Ishikawa (cell line): Measurements from ENCODE around the gene HGS.

Experiments
- CEBPB ChIP-seq: IDR thresholded peaks from 2 replicates; pipeline ENCODE4 v1.6.1; 2012
- CREB1 ChIP-seq: IDR thresholded peaks from 2 replicates; pipeline ENCODE4 v1.6.1; 2012; ENCODE audit warnings: low read depth
- EP300 ChIP-seq: IDR thresholded peaks from 2 replicates; pipeline ENCODE4 v1.6.1; 2012; ENCODE audit warnings: borderline replicate concordance
- FOXM1 ChIP-seq: IDR thresholded peaks from 2 replicates; pipeline ENCODE4 v1.6.1; 2012; ENCODE audit warnings: low read depth, borderline replicate concordance
- NFIC ChIP-seq: IDR thresholded peaks from 2 replicates; pipeline ENCODE4 v1.6.1; 2012
- RAD21 ChIP-seq: IDR thresholded peaks from 2 replicates; pipeline ENCODE4 v1.6.1; 2012; ENCODE audit warnings: low read depth
- TAF1 ChIP-seq: IDR thresholded peaks from 2 replicates; pipeline ENCODE4 v1.6.1; 2012; ENCODE audit warnings: low read depth, mild to moderate bottlenecking
- TCF12 ChIP-seq: IDR thresholded peaks from 2 replicates; pipeline ENCODE4 v1.6.1; 2012; ENCODE audit warnings: low read depth
- TEAD4 ChIP-seq: IDR thresholded peaks from 2 replicates; pipeline ENCODE4 v1.6.1; 2012
- YY1 ChIP-seq: IDR thresholded peaks from 2 replicates; pipeline ENCODE4 v1.6.1; 2012; ENCODE audit warnings: low read depth
- TF ChIP-seq, protein P1 (sequence below): IDR thresholded peaks from 2 replicates; pipeline ENCODE4 v1.6.1; 2012; ENCODE audit warnings: low read depth, mild to moderate bottlenecking
- TF ChIP-seq, protein P2 (sequence below): IDR thresholded peaks from 2 replicates; pipeline ENCODE4 v1.6.1; 2012

DNA sequence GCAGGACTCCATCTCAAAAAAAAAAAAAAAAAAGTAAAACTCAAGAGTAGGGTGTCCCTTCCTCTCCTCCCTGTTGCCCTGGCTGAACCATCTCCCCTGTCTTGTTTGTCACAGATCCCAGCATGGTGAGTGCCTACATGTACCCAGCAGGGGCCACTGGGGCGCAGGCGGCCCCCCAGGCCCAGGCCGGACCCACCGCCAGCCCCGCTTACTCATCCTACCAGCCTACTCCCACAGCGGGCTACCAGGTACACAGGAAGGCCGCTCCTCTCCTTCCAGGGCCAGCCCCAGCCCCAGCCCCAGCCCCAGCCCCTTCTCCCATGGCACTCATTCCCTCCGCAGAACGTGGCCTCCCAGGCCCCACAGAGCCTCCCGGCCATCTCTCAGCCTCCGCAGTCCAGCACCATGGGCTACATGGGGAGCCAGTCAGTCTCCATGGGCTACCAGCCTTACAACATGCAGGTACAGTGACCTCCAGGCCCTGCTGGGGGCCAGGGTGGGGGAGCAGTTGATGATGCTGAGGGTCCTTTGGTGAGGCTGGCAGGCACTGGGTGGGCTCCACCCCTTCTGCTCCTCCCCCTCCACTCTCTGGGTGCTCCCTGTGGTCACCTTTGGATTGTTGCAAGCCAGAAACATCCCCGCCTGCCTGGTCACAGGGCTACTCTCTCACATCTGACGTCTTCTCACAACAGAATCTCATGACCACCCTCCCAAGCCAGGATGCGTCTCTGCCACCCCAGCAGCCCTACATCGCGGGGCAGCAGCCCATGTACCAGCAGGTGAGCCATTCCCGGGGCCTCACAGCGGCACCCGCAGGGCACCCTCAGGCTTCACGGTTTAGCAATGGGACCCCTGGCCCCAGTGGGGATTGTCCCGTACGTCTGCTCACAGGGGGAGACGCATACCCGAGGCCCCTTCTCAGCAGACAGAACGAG, 16.8 kb downstream of the HGS start:
- TF ChIP-seq NFIC (no peak), RAD21 (no peak), CEBPB (no peak), CREB1 (no peak), TAF1 (no peak), EP300 (no peak), TCF12 (no peak), TEAD4 (no peak), YY1 (no peak), FOXM1 (no peak)
- TF ChIP-seq, protein P1, sequence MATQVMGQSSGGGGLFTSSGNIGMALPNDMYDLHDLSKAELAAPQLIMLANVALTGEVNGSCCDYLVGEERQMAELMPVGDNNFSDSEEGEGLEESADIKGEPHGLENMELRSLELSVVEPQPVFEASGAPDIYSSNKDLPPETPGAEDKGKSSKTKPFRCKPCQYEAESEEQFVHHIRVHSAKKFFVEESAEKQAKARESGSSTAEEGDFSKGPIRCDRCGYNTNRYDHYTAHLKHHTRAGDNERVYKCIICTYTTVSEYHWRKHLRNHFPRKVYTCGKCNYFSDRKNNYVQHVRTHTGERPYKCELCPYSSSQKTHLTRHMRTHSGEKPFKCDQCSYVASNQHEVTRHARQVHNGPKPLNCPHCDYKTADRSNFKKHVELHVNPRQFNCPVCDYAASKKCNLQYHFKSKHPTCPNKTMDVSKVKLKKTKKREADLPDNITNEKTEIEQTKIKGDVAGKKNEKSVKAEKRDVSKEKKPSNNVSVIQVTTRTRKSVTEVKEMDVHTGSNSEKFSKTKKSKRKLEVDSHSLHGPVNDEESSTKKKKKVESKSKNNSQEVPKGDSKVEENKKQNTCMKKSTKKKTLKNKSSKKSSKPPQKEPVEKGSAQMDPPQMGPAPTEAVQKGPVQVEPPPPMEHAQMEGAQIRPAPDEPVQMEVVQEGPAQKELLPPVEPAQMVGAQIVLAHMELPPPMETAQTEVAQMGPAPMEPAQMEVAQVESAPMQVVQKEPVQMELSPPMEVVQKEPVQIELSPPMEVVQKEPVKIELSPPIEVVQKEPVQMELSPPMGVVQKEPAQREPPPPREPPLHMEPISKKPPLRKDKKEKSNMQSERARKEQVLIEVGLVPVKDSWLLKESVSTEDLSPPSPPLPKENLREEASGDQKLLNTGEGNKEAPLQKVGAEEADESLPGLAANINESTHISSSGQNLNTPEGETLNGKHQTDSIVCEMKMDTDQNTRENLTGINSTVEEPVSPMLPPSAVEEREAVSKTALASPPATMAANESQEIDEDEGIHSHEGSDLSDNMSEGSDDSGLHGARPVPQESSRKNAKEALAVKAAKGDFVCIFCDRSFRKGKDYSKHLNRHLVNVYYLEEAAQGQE, result no peak
- TF ChIP-seq, protein P2, sequence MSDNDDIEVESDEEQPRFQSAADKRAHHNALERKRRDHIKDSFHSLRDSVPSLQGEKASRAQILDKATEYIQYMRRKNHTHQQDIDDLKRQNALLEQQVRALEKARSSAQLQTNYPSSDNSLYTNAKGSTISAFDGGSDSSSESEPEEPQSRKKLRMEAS, result no peak
